K562 (cell line): ENCODE results near the gene PPP2R3C. TPM values are rescaled to one million over a fixed set of nuclear protein-coding genes. Genes with fewer than 3 reads are reported as not detected.

Experiments
- CBFA2T3 ChIP-seq: fragments of 450-650 bp; IDR thresholded peaks from 2 replicates; pipeline ENCODE4 v1.6.1; 2017
- CSDE1 ChIP-seq, 2 experiments: fragments of 450-650 bp; IDR thresholded peaks; 2 replicates each; pipeline ENCODE4 v1.6.1; 2016; ENCODE audit warnings: mild to moderate bottlenecking in 1 of 2
- DACH1 ChIP-seq: fragments of 450-650 bp; IDR thresholded peaks from 2 replicates; pipeline ENCODE4 v1.6.1; 2018; ENCODE audit not compliant: partially characterized antibody
- ERF ChIP-seq: fragments of 450-650 bp; formaldehyde crosslinking; IDR thresholded peaks from 2 replicates; pipeline ENCODE4 v1.4.0; 2020; ENCODE audit warnings: mild to moderate bottlenecking, mixed read lengths
- FOS ChIP-seq: IDR thresholded peaks from 3 replicates; pipeline ENCODE4 v1.6.1; 2011; ENCODE audit not compliant: insufficient read length; ENCODE audit errors: extremely low read depth
- NFIC ChIP-seq: fragments of 450-650 bp; IDR thresholded peaks from 2 replicates; pipeline ENCODE4 v1.6.1; 2017; ENCODE audit warnings: mild to moderate bottlenecking, inconsistent platforms
- PTBP1 ChIP-seq: fragments of 200-400 bp; formaldehyde crosslinking; IDR thresholded peaks from 2 replicates; pipeline ENCODE4 v1.6.1; 2017; ENCODE audit warnings: low read depth, low read length
- SRSF9 ChIP-seq: fragments of 200-400 bp; formaldehyde crosslinking; IDR thresholded peaks from 2 replicates; pipeline ENCODE4 v1.6.1; 2017; ENCODE audit warnings: low read depth, low read length, borderline replicate concordance
- STAG1 ChIP-seq: sonication (generic); formaldehyde crosslinking; IDR thresholded peaks from 2 replicates; pipeline ENCODE4 v1.5.0; 2020; ENCODE audit warnings: missing genetic modification reagents, borderline replicate concordance
- ZNF79 ChIP-seq: fragments of 250-450 bp; sonication (Bioruptor Pico); IDR thresholded peaks from 2 replicates; pipeline ENCODE4 v1.4.0; 2020; ENCODE audit warnings: low read depth, mild to moderate bottlenecking, moderate library complexity
- polyA plus RNA-seq, 8 experiments: library from polyadenylated mRNA; depleted of rRNA in 4 of 8; stranded (reverse) in 5 of 8; unstranded in 3 of 8; fragments of >200 nt; fragmentation: Nextera tagmentation in 2 of 8; fragmentation: Illumina TruSeq in 1 of 8; extraction: Ambion mirVana in 2 of 8; extraction: Trizol in 1 of 8; gene quantifications; 2 replicates each; pipeline versions ENCODE4 v1.2.1 to v1.2.3, GENCODE V29; 2011 to 2014; ENCODE audit warnings: inconsistent platforms in 1 of 8, missing spikeins in 1 of 8
- total RNA-seq, 7 experiments: library from RNA; depleted of rRNA in 6 of 7; stranded (reverse); fragments of >200 nt in 6 of 7; fragmentation: Illumina TruSeq in 2 of 7; extraction: Trizol in 2 of 7; gene quantifications; 2 replicates each; pipeline versions ENCODE4 v1.2.1 to v1.2.3, GENCODE V29; 2011 to 2021; ENCODE audit warnings: low replicate concordance in 1 of 7
- TF ChIP-seq, protein P1 (sequence below): sonication (generic); formaldehyde crosslinking; IDR thresholded peaks from 2 replicates; pipeline ENCODE4 v1.8.0; 2022; ENCODE audit warnings: mild to moderate bottlenecking, low read depth, missing genetic modification reagents
- TF ChIP-seq, protein P2 (sequence below): fragments of 250-450 bp; sonication (Bioruptor Pico); IDR thresholded peaks from 2 replicates; pipeline ENCODE4 v1.6.1; 2021; ENCODE audit warnings: mild to moderate bottlenecking
- TF ChIP-seq, protein P3 (sequence below): sonication (generic); formaldehyde crosslinking; IDR thresholded peaks from 2 replicates; pipeline ENCODE4 v1.8.0; 2023; ENCODE audit warnings: mild to moderate bottlenecking, missing genetic modification reagents
- TF ChIP-seq, protein P4 (sequence below): fragments of 450-650 bp; conservative IDR thresholded peaks from 2 replicates; pipeline ENCODE4 v1.6.1; 2016; ENCODE audit warnings: missing genetic modification characterization, low read depth, mild to moderate bottlenecking, missing compliant biosample characterization, moderate library complexity
- TF ChIP-seq, protein P5 (sequence below): fragments of 250-450 bp; sonication (Bioruptor Pico); IDR thresholded peaks from 2 replicates; pipeline ENCODE4 v1.5.0; 2020; ENCODE audit warnings: mild to moderate bottlenecking, borderline replicate concordance
- TF ChIP-seq, protein P6 (sequence below): sonication (generic); formaldehyde crosslinking; IDR thresholded peaks from 2 replicates; pipeline ENCODE4 v1.5.0; 2020; ENCODE audit warnings: missing genetic modification reagents

The PPP2R3C gene
- total and polyA plus RNA-seq, 9 of the 15 experiments (the other 6 are each of a cell fraction or from before 2014, with no cell fraction given): 14.7 to 43.3 (median 22.7) TPM

DNA sequence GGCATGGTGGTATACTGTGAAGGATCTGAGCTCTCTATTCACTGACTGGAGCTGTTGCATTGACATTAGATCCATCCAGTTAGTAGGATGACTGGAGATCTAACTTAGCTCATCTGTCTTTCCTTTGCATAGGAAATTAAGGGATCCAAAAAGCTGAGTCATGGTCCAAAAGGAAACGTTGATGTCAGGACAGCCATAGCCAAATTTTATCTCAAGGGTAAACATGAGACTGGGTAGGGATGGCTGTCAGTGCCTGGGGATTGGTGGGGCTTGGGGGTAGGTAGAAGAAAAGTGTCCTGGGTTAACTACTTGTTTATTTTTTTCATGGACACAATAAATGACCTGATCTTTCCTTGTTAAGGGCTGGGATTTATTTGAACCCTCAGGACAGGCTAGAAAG lies 71.1 kb downstream of the PPP2R3C start (continued):
- TF ChIP-seq, protein P1, sequence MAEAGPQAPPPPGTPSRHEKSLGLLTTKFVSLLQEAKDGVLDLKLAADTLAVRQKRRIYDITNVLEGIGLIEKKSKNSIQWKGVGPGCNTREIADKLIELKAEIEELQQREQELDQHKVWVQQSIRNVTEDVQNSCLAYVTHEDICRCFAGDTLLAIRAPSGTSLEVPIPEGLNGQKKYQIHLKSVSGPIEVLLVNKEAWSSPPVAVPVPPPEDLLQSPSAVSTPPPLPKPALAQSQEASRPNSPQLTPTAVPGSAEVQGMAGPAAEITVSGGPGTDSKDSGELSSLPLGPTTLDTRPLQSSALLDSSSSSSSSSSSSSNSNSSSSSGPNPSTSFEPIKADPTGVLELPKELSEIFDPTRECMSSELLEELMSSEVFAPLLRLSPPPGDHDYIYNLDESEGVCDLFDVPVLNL (CRISPR knock-in tag): no peak
- TF ChIP-seq ERF (CRISPR knock-in tag) (no peak), ZNF79 (CRISPR knock-in tag) (no peak), STAG1 (CRISPR knock-in tag) (no peak), NFIC (0 out of 2 replicates have a peak, but pooled peaks have one; percentile 25), CSDE1 (IDR thresholded peaks at IDR 0.05) (no peak), PTBP1 (no peak), SRSF9 (no peak), DACH1 (no peak), CBFA2T3 (peak; percentile 11; the same call in 1 of the 2 replicates), FOS (no peak)
- TF ChIP-seq, protein P2, sequence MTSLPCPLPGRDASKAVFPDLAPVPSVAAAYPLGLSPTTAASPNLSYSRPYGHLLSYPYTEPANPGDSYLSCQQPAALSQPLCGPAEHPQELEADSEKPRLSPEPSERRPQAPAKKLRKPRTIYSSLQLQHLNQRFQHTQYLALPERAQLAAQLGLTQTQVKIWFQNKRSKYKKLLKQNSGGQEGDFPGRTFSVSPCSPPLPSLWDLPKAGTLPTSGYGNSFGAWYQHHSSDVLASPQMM: no peak
- TF ChIP-seq, protein P3, sequence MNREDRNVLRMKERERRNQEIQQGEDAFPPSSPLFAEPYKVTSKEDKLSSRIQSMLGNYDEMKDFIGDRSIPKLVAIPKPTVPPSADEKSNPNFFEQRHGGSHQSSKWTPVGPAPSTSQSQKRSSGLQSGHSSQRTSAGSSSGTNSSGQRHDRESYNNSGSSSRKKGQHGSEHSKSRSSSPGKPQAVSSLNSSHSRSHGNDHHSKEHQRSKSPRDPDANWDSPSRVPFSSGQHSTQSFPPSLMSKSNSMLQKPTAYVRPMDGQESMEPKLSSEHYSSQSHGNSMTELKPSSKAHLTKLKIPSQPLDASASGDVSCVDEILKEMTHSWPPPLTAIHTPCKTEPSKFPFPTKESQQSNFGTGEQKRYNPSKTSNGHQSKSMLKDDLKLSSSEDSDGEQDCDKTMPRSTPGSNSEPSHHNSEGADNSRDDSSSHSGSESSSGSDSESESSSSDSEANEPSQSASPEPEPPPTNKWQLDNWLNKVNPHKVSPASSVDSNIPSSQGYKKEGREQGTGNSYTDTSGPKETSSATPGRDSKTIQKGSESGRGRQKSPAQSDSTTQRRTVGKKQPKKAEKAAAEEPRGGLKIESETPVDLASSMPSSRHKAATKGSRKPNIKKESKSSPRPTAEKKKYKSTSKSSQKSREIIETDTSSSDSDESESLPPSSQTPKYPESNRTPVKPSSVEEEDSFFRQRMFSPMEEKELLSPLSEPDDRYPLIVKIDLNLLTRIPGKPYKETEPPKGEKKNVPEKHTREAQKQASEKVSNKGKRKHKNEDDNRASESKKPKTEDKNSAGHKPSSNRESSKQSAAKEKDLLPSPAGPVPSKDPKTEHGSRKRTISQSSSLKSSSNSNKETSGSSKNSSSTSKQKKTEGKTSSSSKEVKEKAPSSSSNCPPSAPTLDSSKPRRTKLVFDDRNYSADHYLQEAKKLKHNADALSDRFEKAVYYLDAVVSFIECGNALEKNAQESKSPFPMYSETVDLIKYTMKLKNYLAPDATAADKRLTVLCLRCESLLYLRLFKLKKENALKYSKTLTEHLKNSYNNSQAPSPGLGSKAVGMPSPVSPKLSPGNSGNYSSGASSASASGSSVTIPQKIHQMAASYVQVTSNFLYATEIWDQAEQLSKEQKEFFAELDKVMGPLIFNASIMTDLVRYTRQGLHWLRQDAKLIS (CRISPR knock-in tag): no peak
- TF ChIP-seq, protein P4, sequence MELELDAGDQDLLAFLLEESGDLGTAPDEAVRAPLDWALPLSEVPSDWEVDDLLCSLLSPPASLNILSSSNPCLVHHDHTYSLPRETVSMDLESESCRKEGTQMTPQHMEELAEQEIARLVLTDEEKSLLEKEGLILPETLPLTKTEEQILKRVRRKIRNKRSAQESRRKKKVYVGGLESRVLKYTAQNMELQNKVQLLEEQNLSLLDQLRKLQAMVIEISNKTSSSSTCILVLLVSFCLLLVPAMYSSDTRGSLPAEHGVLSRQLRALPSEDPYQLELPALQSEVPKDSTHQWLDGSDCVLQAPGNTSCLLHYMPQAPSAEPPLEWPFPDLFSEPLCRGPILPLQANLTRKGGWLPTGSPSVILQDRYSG (tag): no peak
- TF ChIP-seq, protein P5, sequence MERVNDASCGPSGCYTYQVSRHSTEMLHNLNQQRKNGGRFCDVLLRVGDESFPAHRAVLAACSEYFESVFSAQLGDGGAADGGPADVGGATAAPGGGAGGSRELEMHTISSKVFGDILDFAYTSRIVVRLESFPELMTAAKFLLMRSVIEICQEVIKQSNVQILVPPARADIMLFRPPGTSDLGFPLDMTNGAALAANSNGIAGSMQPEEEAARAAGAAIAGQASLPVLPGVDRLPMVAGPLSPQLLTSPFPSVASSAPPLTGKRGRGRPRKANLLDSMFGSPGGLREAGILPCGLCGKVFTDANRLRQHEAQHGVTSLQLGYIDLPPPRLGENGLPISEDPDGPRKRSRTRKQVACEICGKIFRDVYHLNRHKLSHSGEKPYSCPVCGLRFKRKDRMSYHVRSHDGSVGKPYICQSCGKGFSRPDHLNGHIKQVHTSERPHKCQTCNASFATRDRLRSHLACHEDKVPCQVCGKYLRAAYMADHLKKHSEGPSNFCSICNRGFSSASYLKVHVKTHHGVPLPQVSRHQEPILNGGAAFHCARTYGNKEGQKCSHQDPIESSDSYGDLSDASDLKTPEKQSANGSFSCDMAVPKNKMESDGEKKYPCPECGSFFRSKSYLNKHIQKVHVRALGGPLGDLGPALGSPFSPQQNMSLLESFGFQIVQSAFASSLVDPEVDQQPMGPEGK (CRISPR knock-in tag): no peak
- TF ChIP-seq, protein P6, sequence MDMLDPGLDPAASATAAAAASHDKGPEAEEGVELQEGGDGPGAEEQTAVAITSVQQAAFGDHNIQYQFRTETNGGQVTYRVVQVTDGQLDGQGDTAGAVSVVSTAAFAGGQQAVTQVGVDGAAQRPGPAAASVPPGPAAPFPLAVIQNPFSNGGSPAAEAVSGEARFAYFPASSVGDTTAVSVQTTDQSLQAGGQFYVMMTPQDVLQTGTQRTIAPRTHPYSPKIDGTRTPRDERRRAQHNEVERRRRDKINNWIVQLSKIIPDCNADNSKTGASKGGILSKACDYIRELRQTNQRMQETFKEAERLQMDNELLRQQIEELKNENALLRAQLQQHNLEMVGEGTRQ: no peak
